Osteoblast (primary cell): ENCODE data around the gene UGP2. TPM values are rescaled to one million over a fixed set of nuclear protein-coding genes. Genes with fewer than 3 reads are reported as not detected.

Experiments used
- DNase-seq: peaks from one replicate; pipeline ENCODE4 v3.0.0; 2011; ENCODE audit warnings: low spot score, mixed read lengths; ENCODE audit not compliant: insufficient read length; ENCODE audit errors: missing footprints
- H2AFZ ChIP-seq: 2 replicates; pipeline ENCODE4 v1.6.0; 2011; ENCODE audit warnings: mild to moderate bottlenecking, low read length
- H3K27ac ChIP-seq: 2 replicates; pipeline ENCODE4 v1.5.1; 2011; ENCODE audit warnings: mild to moderate bottlenecking, low read depth, low read length, moderate library complexity
- H3K27me3 ChIP-seq: 2 replicates; pipeline ENCODE4 v1.6.0; 2012; ENCODE audit warnings: mild to moderate bottlenecking, control low read depth, inconsistent platforms, low read length, moderate library complexity; ENCODE audit not compliant: insufficient read depth
- H3K36me3 ChIP-seq: 2 replicates; pipeline ENCODE4 v1.5.1; 2011; ENCODE audit warnings: mild to moderate bottlenecking, low read length, control low read depth, moderate library complexity; ENCODE audit not compliant: insufficient read depth
- H3K4me1 ChIP-seq: 2 replicates; pipeline ENCODE4 v1.5.1; 2011; ENCODE audit warnings: mild to moderate bottlenecking, low read length, control low read depth, moderate library complexity; ENCODE audit not compliant: insufficient read depth
- H3K4me2 ChIP-seq: 2 replicates; pipeline ENCODE4 v1.6.0; 2011; ENCODE audit warnings: mild to moderate bottlenecking, low read length; ENCODE audit not compliant: insufficient read depth
- H3K4me3 ChIP-seq: fragments of 200-600 bp; sonication (generic); 3 replicates; pipeline ENCODE4 v1.5.1; 2012; ENCODE audit warnings: mild to moderate bottlenecking, low read length, inconsistent platforms; ENCODE audit not compliant: insufficient read depth
- H3K79me2 ChIP-seq: 2 replicates; pipeline ENCODE4 v1.6.0; 2012; ENCODE audit warnings: mild to moderate bottlenecking, low read length, control low read depth, inconsistent platforms; ENCODE audit not compliant: insufficient read depth
- H3K9me3 ChIP-seq: 2 replicates; pipeline ENCODE4 v1.5.1; 2011; ENCODE audit warnings: low read depth, low read length, control low read depth
- H4K20me1 ChIP-seq: 2 replicates; pipeline ENCODE4 v1.6.0; 2012; ENCODE audit warnings: mild to moderate bottlenecking, low read length, control low read depth; ENCODE audit not compliant: insufficient read depth
- total RNA-seq: library from RNA; depleted of rRNA; stranded (reverse); fragments of >200 nt; gene quantifications from 2 replicates; pipeline ENCODE4 v1.2.3, GENCODE V29; 2012
- TF ChIP-seq, protein P1 (sequence below): IDR thresholded peaks from 2 replicates; pipeline ENCODE4 v1.5.1; 2011; ENCODE audit warnings: mild to moderate bottlenecking, low read depth, low read length, moderate library complexity; ENCODE audit errors: extremely low read depth

UGP2 gene
- total RNA-seq, 1 donor: 123 TPM

- no peaks in the 10 kb centered on the region for H3K27me3 ChIP-seq
- no peaks in the 10 kb centered on the region for H3K36me3 ChIP-seq
Observed at GRCh38 chr2:63814114-63814513, 27.6 kb upstream of the UGP2 start.

DNA sequence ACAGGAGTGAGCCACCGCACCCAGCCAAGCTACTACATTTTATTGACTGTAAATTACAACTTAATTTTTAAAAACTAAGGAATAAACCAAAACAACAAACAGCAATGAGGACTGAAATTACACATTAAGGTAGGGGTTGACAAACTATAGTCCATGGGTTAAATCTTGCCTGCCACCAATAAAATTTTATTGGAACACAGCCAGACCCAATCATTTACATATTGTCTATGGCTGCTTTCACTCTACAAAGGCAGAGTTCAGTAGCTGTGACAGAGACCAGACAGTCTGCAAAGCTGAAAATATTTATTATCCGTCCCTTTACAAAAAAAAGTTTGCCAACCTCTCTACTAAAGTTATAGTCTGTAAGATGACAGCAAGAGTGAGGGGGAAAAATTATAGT lies 24.3 kb upstream of the UGP2 start:
- H3K4me1 ChIP-seq: peaks cover 13% of the 10 kb centered on the region
- no peaks in the 10 kb centered on the region for H4K20me1 ChIP-seq
- no peaks in the 10 kb centered on the region for H3K9me3 ChIP-seq
- H3K27ac ChIP-seq: no peak overlapping the region
- no peak overlapping the region for H2AFZ ChIP-seq
- no peak overlapping the region for H3K4me2 ChIP-seq
- TF ChIP-seq, protein P1, sequence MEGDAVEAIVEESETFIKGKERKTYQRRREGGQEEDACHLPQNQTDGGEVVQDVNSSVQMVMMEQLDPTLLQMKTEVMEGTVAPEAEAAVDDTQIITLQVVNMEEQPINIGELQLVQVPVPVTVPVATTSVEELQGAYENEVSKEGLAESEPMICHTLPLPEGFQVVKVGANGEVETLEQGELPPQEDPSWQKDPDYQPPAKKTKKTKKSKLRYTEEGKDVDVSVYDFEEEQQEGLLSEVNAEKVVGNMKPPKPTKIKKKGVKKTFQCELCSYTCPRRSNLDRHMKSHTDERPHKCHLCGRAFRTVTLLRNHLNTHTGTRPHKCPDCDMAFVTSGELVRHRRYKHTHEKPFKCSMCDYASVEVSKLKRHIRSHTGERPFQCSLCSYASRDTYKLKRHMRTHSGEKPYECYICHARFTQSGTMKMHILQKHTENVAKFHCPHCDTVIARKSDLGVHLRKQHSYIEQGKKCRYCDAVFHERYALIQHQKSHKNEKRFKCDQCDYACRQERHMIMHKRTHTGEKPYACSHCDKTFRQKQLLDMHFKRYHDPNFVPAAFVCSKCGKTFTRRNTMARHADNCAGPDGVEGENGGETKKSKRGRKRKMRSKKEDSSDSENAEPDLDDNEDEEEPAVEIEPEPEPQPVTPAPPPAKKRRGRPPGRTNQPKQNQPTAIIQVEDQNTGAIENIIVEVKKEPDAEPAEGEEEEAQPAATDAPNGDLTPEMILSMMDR: no peak
- DNase-seq: no peak
- H3K79me2 ChIP-seq: no peaks in the 10 kb centered on the region
- H3K27me3 ChIP-seq: no peaks in the 10 kb centered on the region
- no peak overlapping the region for H3K4me3 ChIP-seq
- no peaks in the 10 kb centered on the region for H3K36me3 ChIP-seq

More at GRCh38 chr2:63814114-63814513, 27.6 kb upstream of the UGP2 start:
- DNase-seq: no peak
- H3K4me2 ChIP-seq: no peak overlapping the region
- H4K20me1 ChIP-seq: no peaks in the 10 kb centered on the region
- H3K4me1 ChIP-seq: peaks cover 13% of the 10 kb centered on the region
- no peak overlapping the region for H2AFZ ChIP-seq
- no peak overlapping the region for H3K27ac ChIP-seq
- TF ChIP-seq, protein P1: no peak
- no peaks in the 10 kb centered on the region for H3K9me3 ChIP-seq
- no peak overlapping the region for H3K4me3 ChIP-seq
- no peaks in the 10 kb centered on the region for H3K79me2 ChIP-seq

DNA sequence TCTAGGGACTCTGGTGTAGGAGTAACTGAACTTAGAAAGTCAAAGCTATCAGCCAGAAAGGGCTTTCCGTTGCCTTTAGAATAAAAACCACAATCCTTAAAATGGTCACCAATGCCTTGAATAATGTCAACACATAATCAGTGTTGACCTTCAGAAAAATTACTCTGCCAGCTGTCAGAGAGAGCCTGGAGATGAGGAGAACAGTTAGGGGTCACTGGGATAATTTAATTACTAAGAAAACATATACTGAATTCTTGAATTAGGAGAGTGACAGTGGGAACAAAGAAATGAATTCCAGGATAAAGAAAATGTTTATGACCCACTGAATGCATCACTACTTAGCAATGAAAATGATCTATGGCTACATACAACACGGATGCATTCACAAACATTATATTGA lies 23.4 kb upstream of the UGP2 start:
- Histone ChIP-seq H3K4me2 (no peak overlapping the region), H3K36me3 (no peaks in the 10 kb centered on the region), H3K4me3 (no peak overlapping the region), H3K27ac (no peak overlapping the region), H3K79me2 (no peaks in the 10 kb centered on the region), H4K20me1 (no peaks in the 10 kb centered on the region), H3K4me1 (peaks cover 13% of the 10 kb centered on the region), H3K9me3 (no peaks in the 10 kb centered on the region), H3K27me3 (no peaks in the 10 kb centered on the region), H2AFZ (no peak overlapping the region)
- TF ChIP-seq, protein P1: no peak
- DNase-seq: no peak

GRCh38 chr2:63819256-63819655 lies 22.4 kb upstream of the UGP2 start:
- H3K27me3 ChIP-seq: no peaks in the 10 kb centered on the region
- no peaks in the 10 kb centered on the region for H4K20me1 ChIP-seq
- no peaks in the 10 kb centered on the region for H3K9me3 ChIP-seq
- DNase-seq: no peak
- H3K4me3 ChIP-seq: no peak overlapping the region
- peaks cover 11% of the 10 kb centered on the region for H3K4me1 ChIP-seq
- H3K36me3 ChIP-seq: no peaks in the 10 kb centered on the region
- no peaks in the 10 kb centered on the region for H3K79me2 ChIP-seq
- H2AFZ ChIP-seq: no peak overlapping the region
- H3K4me2 ChIP-seq: no peak overlapping the region
- TF ChIP-seq, protein P1: no peak
- no peak overlapping the region for H3K27ac ChIP-seq
